ENCODE measurements around the gene TRAF7.

- no peak for TF ChIP-seq CTCF (IDR thresholded peaks at IDR 0.05)
- TF ChIP-seq POLR2A (IDR thresholded peaks at IDR 0.05): no peak
- no peak for TF ChIP-seq EP300 (IDR thresholded peaks at IDR 0.05)
Measured at GRCh38 chr16:2198283-2198682, 42.7 kb downstream of the TRAF7 start.

Data from upper lobe of left lung (tissue), 4 donors.